Ammon's horn (tissue), 1 donor: ENCODE results near the gene OR6N1.

Source experiments
- DNase-seq: peaks from one replicate; pipeline ENCODE4 v3.0.0-alpha.2; 2016; ENCODE audit warnings: low spot score

OR6N1 gene

GRCh38 chr1:158752155-158752712 is 19.8 kb downstream of the OR6N1 start:
- DNase-seq = no peak

GRCh38 chr1:158735848-158736247 is 36.1 kb downstream of the OR6N1 start:
- no peak for DNase-seq

GRCh38 chr1:158732524-158732923 is 39.5 kb downstream of the OR6N1 start:
- DNase-seq = no peak

GRCh38 chr1:158731707-158732106 is 40.3 kb downstream of the OR6N1 start:
- no peak for DNase-seq

- no peak for DNase-seq
These were observed 41.5 kb downstream of the OR6N1 start for GRCh38 chr1:158730453-158730852.

GRCh38 chr1:158728510-158729225 is 43.3 kb downstream of the OR6N1 start:
- no peak for DNase-seq

GRCh38 chr1:158724442-158724841 is 47.6 kb downstream of the OR6N1 start:
- no peak for DNase-seq

- DNase-seq = no peak
These were observed 51.4 kb downstream of the OR6N1 start, which contains the start of gene OR6K3 for GRCh38 chr1:158720620-158721019. Gene OR6K3, minus strand, starts transcription at chr1:158720720. Its CDS starts 2,605 bp downstream, at chr1:158718115.

- no peak for DNase-seq
These were observed 52.3 kb downstream of the OR6N1 start for GRCh38 chr1:158719664-158720063.

- no peak for DNase-seq
These were observed 54.7 kb downstream of the OR6N1 start for GRCh38 chr1:158717344-158717743.

GRCh38 chr1:158716335-158716734 is 55.7 kb downstream of the OR6N1 start:
- DNase-seq = no peak

- DNase-seq = no peak
These were observed 57.2 kb downstream of the OR6N1 start for GRCh38 chr1:158714754-158715153.
